HG02884 (cell line): ENCODE results near the gene ALPK1.
"Not testable (repeated sequence)": the region's sequence is repeated elsewhere in the genome, so short reads cannot be mapped to it uniquely, and the experiment has no call there.

ENCODE experiments used
- ATAC-seq: cut with Tn5 transposase; IDR thresholded peaks from one replicate; pipeline ENCODE4 v1.9.1; 2021; ENCODE audit warnings: mild to moderate bottlenecking, moderate library complexity; ENCODE audit not compliant: unreplicated experiment

ALPK1 gene

GRCh38 chr4:112296949-112297880, at the start of gene ALPK1:
Gene ALPK1, plus strand, starts transcription at chr4:112297369.
- peak; percentile 90 for ATAC-seq

GRCh38 chr4:112251019-112251643, 46.0 kb upstream of the ALPK1 start:
- ATAC-seq = no peak

- no peak for ATAC-seq
These were observed 44.9 kb upstream of the ALPK1 start for GRCh38 chr4:112252234-112252633.

GRCh38 chr4:112253382-112254000, 43.7 kb upstream of the ALPK1 start:
- ATAC-seq = peak; percentile 94

GRCh38 chr4:112257098-112257497, 40.1 kb upstream of the ALPK1 start:
- no peak for ATAC-seq

- no peak for ATAC-seq
These were observed 30.3 kb upstream of the ALPK1 start for GRCh38 chr4:112266823-112267222.

- ATAC-seq = no peak
These were observed 27.1 kb upstream of the ALPK1 start for GRCh38 chr4:112270051-112270450.

- ATAC-seq = no peak
These were observed 26.3 kb upstream of the ALPK1 start for GRCh38 chr4:112270640-112271421.

- ATAC-seq = no peak
These were observed 24.9 kb upstream of the ALPK1 start for GRCh38 chr4:112272292-112272691.

GRCh38 chr4:112274959-112275358, 22.2 kb upstream of the ALPK1 start:
- ATAC-seq = no peak

GRCh38 chr4:112276113-112276512, 21.1 kb upstream of the ALPK1 start:
- ATAC-seq = no peak

- ATAC-seq = no peak
These were observed 19.9 kb upstream of the ALPK1 start for GRCh38 chr4:112277220-112277619.

- no peak for ATAC-seq
These were observed 19.3 kb upstream of the ALPK1 start for GRCh38 chr4:112277705-112278448.

- peak; percentile 64 for ATAC-seq
These were observed 17.9 kb upstream of the ALPK1 start for GRCh38 chr4:112279025-112279881.

- ATAC-seq = peak; percentile 19
These were observed 17.3 kb upstream of the ALPK1 start for GRCh38 chr4:112279882-112280315.

- no peak for ATAC-seq
These were observed 16.6 kb upstream of the ALPK1 start for GRCh38 chr4:112280386-112281056.

- not testable (repeated sequence) for ATAC-seq
These were observed 15.2 kb upstream of the ALPK1 start for GRCh38 chr4:112281895-112282398.

GRCh38 chr4:112282860-112283667, 14.1 kb upstream of the ALPK1 start:
- ATAC-seq = no peak
